ENCODE measurements around the gene DST. TPM values are rescaled to one million over a fixed set of nuclear protein-coding genes. Genes with fewer than 3 reads are reported as not detected.

The DST gene
- total RNA-seq, 1 experiment from 2014 or later = 71.8 TPM

- Histone ChIP-seq H3K27me3 (replicated peaks; ENCODE audit: insufficient read depth, low read depth, low read length, poor library complexity) (no peaks in the 10 kb centered on the region), H3K9me3 (ENCODE audit: low read depth, low read length, poor library complexity, severe bottlenecking) (no peaks in the 10 kb centered on the region), H3K4me3 (ENCODE audit: low read depth, low read length, poor library complexity, severe bottlenecking) (no peak overlapping the region), H3K4me1 (ENCODE audit: insufficient read depth, low read length, poor library complexity, severe bottlenecking) (peaks cover 19% of the 10 kb centered on the region), H3K36me3 (ENCODE audit: insufficient read depth, low read length, poor library complexity, severe bottlenecking) (no peaks in the 10 kb centered on the region), H3K27ac (ENCODE audit: low read depth, low read length, poor library complexity, severe bottlenecking) (no peak overlapping the region)
- intact Hi-C loops (cut with micrococcal nuclease; ENCODE audit: unreplicated experiment) = no loop called here
- BruUV-seq (replicated peaks) = no TSS peak
- CTCF ChIA-PET = no interaction called here
- no peak for DNase-seq (ENCODE audit: low spot score)
- no peak for TF ChIP-seq EZH2 (IDR thresholded peaks at IDR 0.05; ENCODE audit: borderline replicate concordance, low read depth, low read length, poor library complexity, severe bottlenecking)
- TF ChIP-seq CTCF (conservative IDR thresholded peaks at IDR 0.05; ENCODE audit: low read depth, low read length) = no peak
- POLR2A ChIA-PET (ENCODE audit: low non-redundant PET) = no interaction called here
Observed at GRCh38 chr6:56668158-56668557, 25.5 kb upstream of the DST start.

- no peak for DNase-seq (ENCODE audit: low spot score)
- BruUV-seq (replicated peaks) = no TSS peak
- intact Hi-C loops (cut with micrococcal nuclease; ENCODE audit: unreplicated experiment) = no loop called here
- Histone ChIP-seq H3K9me3 (ENCODE audit: low read depth, low read length, poor library complexity, severe bottlenecking) (no peaks in the 10 kb centered on the region), H3K4me3 (ENCODE audit: low read depth, low read length, poor library complexity, severe bottlenecking) (no peak overlapping the region), H3K27ac (ENCODE audit: low read depth, low read length, poor library complexity, severe bottlenecking) (no peak overlapping the region), H3K36me3 (ENCODE audit: insufficient read depth, low read length, poor library complexity, severe bottlenecking) (no peaks in the 10 kb centered on the region), H3K4me1 (ENCODE audit: insufficient read depth, low read length, poor library complexity, severe bottlenecking) (peaks cover 18% of the 10 kb centered on the region), H3K27me3 (replicated peaks; ENCODE audit: insufficient read depth, low read depth, low read length, poor library complexity) (no peaks in the 10 kb centered on the region)
- ChIA-PET POLR2A (ENCODE audit: low non-redundant PET) (no interaction called here), CTCF (no interaction called here)
- TF ChIP-seq CTCF (conservative IDR thresholded peaks at IDR 0.05; ENCODE audit: low read depth, low read length) (no peak), EZH2 (IDR thresholded peaks at IDR 0.05; ENCODE audit: borderline replicate concordance, low read depth, low read length, poor library complexity, severe bottlenecking) (no peak)
Observed at GRCh38 chr6:56667336-56667735, 24.6 kb upstream of the DST start.

DNA sequence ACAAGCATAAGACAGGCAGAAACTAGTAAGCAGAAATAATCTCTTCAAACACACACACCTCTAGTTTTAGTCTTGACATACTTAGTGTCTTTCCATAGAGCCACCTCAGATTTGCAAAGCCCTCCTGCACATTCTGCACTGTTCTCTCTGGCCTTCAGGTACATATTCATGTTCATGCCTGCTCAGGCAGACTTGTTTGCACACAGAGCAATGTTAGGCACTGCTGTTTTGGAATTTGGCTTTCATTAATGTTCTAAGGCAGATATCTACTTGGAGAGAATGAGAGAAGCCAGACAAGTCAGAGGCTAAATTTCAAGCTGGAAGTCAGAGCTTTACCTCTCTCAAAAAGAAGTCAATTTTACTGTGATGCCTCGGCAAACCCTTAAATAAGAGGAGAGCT is 21.3 kb upstream of the DST start:
- CTCF ChIA-PET = no interaction called here
- intact Hi-C loops (cut with micrococcal nuclease; ENCODE audit: unreplicated experiment) = no loop called here

More for the DNA sequence above, 21.3 kb upstream of the DST start:
- H3K4me3 ChIP-seq (ENCODE audit: low read depth, low read length, poor library complexity, severe bottlenecking) = no peak overlapping the region
- POLR2A ChIA-PET (ENCODE audit: low non-redundant PET) = interaction anchor here (1.0 kb wide), 1 partner anchor 43 kb away, joined by 4 read pairs; no protein-coding TSS in a partner anchor
- H3K27ac ChIP-seq (ENCODE audit: low read depth, low read length, poor library complexity, severe bottlenecking) = no peak overlapping the region
- H3K9me3 ChIP-seq (ENCODE audit: low read depth, low read length, poor library complexity, severe bottlenecking) = no peaks in the 10 kb centered on the region
- no peaks in the 10 kb centered on the region for H3K36me3 ChIP-seq (ENCODE audit: insufficient read depth, low read length, poor library complexity, severe bottlenecking)
- H3K4me1 ChIP-seq (ENCODE audit: insufficient read depth, low read length, poor library complexity, severe bottlenecking) = no peaks in the 10 kb centered on the region
- BruUV-seq (replicated peaks) = no TSS peak
- H3K27me3 ChIP-seq (replicated peaks; ENCODE audit: insufficient read depth, low read depth, low read length, poor library complexity) = no peaks in the 10 kb centered on the region
- TF ChIP-seq EZH2 (IDR thresholded peaks at IDR 0.05; ENCODE audit: borderline replicate concordance, low read depth, low read length, poor library complexity, severe bottlenecking) (no peak), CTCF (conservative IDR thresholded peaks at IDR 0.05; ENCODE audit: low read depth, low read length) (no peak)
- no peak for DNase-seq (ENCODE audit: low spot score)
